ENCODE results near the gene PRMT7. TPM values are rescaled to one million over a fixed set of nuclear protein-coding genes. Genes with fewer than 3 reads are reported as not detected.

The PRMT7 gene
- total RNA-seq, 1 experiment from 2014 or later = 41.5 TPM

DNA sequence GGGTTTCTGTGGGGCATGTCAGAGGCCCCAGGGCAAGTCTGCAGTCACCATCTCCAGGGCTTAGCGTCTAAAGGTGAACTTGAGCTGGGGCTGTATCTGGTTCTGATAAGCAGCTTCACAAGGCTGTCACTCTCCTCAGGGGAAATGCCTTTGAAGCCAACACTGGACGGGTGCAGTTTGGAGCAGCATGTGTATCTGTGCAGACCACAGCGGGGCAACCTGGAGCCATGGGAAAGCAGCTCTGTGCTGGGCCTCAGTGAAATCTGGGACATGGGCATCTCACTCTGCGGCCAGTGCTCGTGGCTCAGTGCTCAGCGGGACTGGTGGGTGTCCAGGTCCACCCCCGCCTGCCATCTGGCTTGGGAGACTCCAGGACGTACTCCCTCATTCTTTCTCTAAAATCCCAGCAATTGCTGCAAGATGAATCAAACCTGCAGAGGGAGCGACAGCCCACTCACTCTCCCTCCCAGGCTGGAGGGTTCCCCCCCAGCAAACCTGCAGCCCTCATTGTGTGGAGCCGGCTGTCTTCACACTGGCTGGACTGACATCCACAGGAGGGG is 63.5 kb downstream of the PRMT7 start:
- DNase-seq (ENCODE audit: low read depth) = no peak

DNA sequence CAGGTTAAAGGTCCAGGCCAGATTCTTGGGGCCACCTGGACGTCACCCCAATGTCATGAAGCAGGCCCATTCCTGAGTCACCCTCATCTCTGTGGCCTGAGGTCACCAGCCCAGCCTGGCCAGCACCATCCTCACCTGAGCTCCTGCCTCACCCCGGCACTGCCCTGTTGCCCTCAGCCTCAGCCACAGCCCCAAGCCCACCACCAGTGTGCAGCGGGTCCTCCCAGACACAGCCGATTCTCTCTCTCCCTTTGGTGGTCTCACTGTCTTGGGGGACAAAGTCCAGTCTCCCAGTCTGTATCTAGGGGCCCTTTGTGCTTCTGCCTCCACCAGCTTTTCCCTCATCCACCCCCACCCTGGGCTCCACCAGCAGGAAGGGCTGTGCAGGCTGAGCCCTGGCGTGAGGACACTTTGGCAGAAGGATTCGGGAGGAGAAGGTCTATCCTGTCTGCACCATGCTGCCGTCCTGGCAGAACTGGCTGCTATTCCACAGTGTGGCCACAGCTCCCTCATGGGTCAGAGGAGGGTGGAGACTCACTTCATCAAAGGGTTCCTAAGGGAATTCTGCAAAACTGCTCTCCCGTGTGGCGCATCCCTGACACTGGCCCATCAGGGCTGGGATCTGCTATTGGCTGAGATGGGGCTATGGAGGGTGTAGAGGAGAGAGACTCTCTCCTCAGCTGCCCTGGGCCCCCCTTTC is 64.3 kb downstream of the PRMT7 start:
- DNase-seq (ENCODE audit: low read depth) = no peak

GRCh38 chr16:68375801-68376536 is 65.2 kb downstream of the PRMT7 start:
- DNase-seq (ENCODE audit: low read depth) = no peak

DNA sequence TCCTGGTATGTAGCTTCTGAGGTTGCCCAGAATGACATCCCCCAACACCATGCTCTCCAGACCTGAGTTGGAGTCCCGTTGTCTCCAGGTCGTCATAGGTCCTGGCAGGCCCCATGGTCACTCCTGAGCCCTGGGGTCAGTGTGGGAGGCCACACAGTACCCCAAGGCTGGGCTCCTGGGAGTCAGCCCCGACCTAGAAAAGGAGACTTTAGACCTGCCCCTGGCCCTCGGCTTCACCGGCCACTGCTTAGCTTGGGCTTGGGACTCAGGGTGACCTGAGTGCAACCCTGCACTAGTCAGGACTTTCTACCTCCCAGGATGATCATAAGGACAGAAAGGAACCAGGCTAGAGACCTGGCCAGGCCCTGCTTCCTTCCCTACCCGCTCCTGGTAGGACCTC is 65.8 kb downstream of the PRMT7 start:
- DNase-seq (ENCODE audit: low read depth) = no peak

DNA sequence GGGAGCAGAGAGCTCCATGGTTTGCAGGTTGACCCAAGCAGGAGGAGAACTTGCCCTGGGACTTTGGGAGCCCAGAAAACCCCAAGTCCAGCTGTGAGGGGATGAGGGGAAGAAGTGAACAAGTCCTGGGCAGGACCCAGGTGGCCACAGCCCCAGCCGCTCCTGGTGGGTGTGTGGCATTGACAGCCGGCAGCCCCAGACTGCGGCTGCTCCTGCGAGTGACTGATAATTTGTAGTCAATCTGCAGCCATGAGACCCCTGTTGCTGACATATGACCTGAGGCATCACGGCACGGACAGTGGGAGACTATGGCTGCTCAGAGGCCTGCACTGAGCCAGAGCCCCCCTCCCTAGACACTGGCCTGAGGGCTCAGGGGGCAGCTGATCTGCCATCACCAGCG is 66.4 kb downstream of the PRMT7 start:
- no peak for DNase-seq (ENCODE audit: low read depth)

DNA sequence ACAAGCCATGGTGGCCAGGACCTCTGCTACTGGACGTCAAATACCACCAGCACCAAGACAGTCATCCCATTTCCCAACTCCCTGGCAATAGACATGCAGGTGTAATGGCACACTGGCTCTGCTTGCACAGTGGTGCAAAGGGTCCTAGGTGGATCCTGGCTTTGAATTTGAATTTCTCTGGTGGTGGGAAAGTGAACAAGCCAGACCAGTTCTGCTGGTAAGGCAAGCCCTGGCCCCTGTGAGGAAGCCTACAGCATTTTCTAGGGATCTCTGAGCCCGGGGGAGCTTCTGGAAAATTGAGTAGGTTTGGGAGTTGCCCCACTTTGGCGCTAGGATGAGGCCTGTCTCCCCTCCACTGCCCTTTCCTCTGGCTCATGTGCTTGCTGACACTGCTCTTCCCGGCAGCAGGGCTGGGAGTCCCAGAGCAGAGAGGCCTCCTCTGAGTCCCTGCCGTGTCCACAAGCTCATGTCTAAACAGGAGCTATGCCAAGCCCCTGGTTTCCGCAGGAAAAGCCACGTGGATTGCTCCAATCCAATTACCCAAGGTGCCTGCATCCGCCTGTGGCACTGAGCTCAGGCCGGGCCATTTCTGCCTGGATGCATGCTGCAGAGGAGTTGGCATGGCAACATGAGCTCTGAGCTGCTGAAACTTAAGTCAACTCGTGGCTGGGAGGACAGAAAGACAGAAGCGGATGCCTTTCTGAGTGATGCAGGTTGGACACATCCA is 67.0 kb downstream of the PRMT7 start:
- no peak for DNase-seq (ENCODE audit: low read depth)

GRCh38 chr16:68378436-68379415 is 67.9 kb downstream of the PRMT7 start:
- no peak for DNase-seq (ENCODE audit: low read depth)

GRCh38 chr16:68379472-68380347 is 68.9 kb downstream of the PRMT7 start:
- no peak for DNase-seq (ENCODE audit: low read depth)

- DNase-seq (ENCODE audit: low read depth) = no peak
These were observed 69.5 kb downstream of the PRMT7 start for GRCh38 chr16:68380348-68380670.

GRCh38 chr16:68380676-68381362 is 70.0 kb downstream of the PRMT7 start:
- no peak for DNase-seq (ENCODE audit: low read depth)

DNA sequence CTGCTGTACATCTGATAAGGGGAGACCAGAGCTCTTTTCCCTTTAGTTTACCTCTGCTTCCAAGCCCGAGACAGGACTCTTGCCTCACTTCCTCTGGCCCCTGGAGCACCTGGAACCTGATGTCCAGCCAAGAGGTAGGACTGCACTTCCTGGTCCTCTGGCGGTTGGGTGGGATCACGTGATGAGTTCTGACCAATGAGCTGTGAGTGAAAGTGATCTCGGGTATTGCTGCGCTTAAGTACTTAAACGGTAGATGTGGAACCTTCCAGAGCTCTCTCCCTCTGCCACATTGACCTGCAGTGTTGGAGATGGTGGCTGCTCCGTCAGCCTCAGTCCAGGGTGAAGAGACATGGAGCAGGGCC is 70.5 kb downstream of the PRMT7 start:
- no peak for DNase-seq (ENCODE audit: low read depth)

DNA sequence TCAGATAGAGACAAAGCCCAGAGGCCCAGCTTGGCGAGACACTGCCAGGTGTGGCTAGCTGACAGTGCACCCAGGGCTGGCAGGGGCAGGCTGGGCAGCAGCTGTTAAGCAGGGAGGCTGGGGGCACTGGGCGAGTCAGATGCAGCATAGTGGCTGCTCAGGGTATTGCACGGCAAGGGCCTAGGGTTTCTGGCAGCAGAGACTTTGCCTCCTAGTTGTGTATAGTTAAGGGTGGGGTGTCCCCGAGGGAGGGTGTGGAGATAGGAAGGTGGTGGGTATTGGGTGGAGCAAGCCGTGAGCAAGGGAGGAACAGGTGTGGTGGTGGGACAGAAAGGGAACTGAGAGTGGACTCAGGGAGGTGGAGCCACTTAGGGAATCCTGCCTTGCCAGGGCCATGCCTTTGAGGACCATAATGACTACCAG is 71.5 kb downstream of the PRMT7 start:
- no peak for DNase-seq (ENCODE audit: low read depth)

DNA sequence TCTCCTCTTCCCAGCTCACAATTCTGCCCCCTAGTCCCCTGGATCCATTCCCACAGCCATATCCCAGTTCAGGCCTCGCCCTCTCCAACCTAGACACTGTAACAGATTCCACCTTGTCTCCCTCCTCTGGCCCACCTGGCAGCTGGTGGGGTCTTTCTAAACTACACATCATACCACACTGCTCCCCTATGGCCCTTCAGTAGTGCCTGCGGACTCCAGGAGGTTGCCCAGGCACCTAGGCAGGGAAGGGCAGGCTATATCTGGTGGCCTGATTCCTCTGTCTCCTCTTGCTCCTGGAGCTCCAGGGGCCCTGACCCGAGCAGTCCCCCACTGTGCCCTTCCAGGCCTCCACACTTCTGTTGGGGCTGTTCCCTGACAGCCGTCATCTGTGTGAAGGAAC is 73.0 kb downstream of the PRMT7 start:
- no peak for DNase-seq (ENCODE audit: low read depth)

GRCh38 chr16:68384288-68385161 is 73.7 kb downstream of the PRMT7 start:
- no peak for DNase-seq (ENCODE audit: low read depth)

DNA sequence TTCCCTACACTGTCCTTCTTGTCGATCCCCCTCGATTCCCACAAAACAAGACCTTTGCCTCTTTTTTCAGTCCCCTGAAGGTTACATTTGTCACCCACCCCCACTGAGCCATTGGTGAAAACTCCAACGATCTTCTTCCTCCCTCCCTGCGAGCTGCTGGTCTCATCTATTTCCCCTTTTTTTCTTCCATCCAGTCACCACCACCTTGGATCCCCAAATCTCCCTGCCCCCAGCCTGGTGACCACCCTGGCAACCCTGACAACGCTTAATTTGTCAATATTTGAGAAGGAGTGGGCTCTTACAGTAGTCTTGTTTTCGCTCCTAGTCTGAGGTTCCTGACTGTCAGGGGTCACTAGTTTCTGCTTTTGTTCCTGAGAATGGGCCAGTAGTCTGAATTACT is 74.6 kb downstream of the PRMT7 start:
- DNase-seq (ENCODE audit: low read depth) = no peak

GRCh38 chr16:68386628-68387027 is 75.8 kb downstream of the PRMT7 start:
- no peak for DNase-seq (ENCODE audit: low read depth)

- no peak for DNase-seq (ENCODE audit: low read depth)
These were observed 76.5 kb downstream of the PRMT7 start for GRCh38 chr16:68387301-68387700.

- DNase-seq (ENCODE audit: low read depth) = no peak
These were observed 77.3 kb downstream of the PRMT7 start for GRCh38 chr16:68388124-68388523.
